Activated CD4-positive, alpha-beta T cell treated with anti-CD3 and anti-CD28 coated beads, Interleukin-2, amount 50 U/mL, for 1 hour (primary cell): ENCODE results near the gene LEO1.
"Not testable (repeated sequence)": the region's sequence is repeated elsewhere in the genome, so short reads cannot be mapped to it uniquely, and the experiment has no call there.

ENCODE experiments used
- DNase-seq: peaks from one replicate; pipeline ENCODE4 v3.0.0-alpha.2; 2020

LEO1 gene

DNA sequence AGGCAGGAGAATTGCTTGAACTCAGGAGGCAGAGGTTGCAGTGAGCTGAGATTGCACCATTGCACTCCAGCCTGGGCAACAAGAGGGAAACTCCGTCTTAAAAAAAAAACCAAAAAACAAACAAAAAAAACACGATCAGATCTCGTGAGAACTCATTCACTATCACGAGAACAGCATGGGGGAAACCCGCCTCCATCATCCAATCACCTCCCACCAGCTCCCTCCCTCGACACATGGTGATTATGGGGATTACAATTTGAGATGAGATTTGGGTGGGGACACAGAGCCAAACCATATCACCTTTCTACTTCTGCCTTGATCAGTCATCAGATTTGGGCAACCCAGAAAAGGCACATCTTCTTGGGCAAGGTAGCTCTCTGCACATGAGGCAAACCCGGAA is 31.5 kb upstream of the LEO1 start:
- not testable (repeated sequence) for DNase-seq

DNA sequence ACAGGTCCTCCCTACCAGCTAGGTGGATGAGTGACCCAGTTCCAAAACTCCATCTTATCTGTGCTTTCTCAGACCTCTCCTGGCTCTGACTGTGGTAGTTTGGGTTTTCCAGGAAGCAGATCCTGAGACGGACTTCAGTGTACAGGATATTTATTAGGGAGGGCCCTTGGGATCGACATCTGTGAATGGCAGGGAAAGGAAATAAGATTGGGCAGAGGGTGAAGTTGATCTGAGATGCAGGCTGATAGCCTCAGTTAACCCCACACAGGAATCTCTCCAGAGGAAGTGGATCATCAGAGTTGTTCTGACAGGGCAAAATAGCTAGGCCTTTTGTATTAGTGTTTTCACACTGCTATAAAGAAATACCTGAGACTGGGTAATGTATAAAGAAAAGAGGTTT is 30.8 kb upstream of the LEO1 start:
- DNase-seq, result no peak

DNA sequence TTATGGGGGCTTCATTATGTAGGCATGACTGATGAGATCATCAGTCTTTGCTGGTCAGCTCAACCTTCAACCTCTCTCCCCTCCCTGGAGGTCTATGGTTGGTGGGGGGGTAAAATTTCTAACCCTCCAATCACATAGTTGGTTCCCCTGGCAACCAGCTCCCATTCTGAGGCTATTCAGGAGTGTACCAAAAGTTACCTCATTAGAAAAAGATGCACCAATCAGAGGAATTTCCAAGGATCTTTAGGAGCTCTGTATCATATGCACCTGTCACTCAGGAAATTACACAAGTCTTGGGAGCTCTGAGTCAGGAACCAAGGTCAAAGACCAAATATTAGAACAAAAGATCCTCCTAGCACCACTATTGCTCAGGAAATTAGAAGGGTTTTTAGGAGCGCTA is 21.4 kb upstream of the LEO1 start:
- DNase-seq, result no peak

DNA sequence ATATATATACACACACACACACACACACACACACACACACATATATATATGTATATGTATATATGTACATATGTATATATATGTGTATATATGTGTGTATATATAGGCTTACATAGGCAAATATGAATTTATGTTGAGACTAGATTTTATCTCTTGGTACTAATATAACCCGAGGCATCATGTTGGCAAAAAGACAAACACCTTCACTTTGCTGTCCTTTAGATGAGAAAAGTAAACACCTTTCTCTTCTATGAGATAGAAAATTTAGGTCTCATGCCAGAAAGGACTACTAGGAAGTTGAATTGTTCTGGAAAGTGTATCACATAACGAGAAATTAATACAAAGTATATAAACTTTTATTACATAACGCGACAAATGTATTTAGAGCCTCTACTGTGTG is 19.6 kb upstream of the LEO1 start:
- no peak for DNase-seq

DNA sequence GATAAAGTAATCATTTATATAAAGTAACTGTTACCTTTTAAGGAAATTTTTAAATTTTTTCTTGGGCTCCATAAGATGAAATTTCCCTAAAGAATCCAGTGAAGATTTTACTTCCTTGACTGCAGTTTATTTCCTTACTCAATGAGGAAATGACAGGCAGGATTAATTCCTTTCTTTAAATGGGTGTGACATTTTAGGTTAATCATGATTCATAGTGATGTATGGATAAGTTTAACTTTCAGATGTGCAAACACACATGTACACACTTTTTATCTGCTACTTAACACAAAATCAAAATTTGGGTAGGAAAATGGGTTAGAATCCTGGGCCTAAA is 11.2 kb upstream of the LEO1 start:
- DNase-seq, result no peak

DNA sequence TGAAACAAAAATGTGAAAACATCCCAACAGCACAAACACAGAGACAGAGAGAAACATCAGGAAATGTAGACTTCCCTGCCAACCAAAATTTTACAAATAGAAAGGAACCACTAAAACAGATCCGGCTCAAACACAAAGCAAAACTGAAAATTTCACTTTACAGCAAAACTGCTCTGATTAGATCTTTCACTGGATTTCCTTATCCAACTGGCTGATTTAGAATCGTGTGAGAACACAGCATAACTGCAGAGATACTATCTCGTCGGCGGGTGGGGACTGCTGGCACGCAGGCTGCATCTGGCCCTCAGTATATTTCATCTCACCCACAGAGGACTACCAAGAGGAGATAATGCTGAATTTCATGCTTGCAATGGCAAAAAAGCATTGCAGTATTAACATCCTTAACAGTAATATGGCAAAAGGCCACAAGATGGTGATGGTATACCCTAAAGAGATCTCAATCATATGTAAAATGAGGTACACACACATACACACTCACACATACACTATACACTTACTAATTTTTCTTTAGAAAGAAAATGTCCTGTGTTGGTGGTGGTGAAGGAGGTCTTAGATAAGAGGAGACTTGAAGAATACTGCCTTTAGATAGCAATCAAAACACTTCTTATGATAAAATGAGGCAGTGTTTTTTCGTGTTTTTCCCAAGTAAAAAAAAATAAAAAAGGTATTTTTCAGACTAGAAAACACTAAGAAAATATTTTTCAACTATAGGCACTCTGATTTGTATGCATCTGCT is 10.6 kb upstream of the LEO1 start:
- peak; percentile 16 for DNase-seq

DNA sequence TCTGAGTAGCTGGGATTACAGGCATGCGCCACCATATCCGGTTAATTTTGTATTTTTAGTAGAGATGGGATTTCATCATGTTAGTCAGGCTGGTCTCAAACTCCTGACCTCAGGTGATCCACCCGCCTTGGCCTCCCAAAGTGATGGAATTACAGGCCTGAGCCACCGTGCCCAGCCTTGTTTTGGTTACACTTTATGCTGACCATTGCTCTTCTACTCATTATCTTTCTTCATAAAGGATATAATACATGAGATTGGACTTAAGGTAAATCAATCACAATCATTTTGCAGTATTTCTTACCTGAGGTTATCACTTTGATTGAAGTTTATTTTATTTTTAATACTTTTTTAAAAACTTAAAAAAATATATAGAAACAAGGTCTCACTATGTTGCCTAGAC is 2.2 kb upstream of the LEO1 start:
- DNase-seq, result no peak

DNA sequence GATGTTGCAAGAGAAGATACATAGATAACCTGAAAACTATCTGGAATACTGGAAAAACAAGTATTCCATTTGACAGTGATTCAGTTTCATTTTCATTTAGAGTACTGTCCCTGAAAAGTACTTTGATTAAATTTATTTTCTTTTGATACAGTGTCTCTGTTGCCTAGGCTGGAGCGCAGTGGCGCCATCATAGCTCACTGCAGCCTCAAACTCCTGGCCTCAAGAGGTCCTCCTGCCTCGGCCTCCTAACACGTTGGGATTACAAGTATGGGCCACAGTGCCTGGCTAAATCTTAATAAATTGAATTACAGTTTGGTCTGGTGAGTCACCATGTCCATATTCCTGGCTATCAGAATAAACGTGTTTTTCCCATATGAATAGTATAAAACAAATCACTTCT is 1.6 kb upstream of the LEO1 start:
- DNase-seq, result no peak

DNA sequence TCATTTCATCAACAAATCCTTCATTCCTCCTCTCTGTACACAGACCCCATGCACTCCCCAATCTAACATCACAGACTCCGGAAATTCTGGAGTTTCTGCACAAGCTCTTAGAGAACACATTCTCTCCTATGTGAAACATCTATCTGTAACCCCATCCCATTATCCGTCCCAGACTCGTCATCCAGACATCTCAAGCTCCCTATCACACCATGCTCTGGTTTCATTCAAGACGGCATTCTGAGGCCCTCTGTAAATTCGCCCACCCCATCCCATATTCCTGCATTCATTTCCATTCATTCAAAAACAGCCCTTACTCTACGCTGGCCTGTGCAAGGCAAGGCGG is 575 bp downstream of the LEO1 start:
- no peak for DNase-seq

DNA sequence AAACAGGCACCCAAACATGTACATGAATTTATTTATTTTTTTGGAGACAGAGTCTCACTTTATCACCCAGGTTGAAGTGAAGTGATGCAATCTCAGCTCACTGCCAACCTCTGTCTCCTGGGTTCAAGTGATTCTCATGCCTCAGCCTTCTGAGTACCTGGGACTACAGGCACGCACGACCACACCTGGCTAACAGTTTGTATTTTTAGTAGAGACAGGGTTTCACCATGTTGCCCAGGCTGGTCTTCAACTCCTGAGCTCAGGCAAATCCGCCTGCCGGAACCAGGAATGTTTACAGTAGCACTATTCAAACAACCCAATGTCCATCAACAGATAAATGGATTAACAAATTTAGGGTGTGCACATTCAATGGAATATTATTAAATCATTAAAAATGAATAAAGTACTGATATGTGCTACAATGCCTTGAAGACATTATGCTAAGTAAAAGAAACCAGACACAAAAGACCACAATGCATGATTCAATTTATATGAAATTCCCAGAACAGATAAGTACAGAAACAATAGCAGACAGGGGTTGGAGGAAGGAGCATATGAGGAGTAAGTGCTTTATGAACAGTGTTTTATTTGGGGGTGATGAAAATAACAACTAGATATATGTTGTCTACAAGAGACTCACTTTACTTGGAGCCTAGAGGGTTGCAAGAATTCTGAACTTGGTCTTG is 1.3 kb downstream of the LEO1 start:
- DNase-seq, result no peak

DNA sequence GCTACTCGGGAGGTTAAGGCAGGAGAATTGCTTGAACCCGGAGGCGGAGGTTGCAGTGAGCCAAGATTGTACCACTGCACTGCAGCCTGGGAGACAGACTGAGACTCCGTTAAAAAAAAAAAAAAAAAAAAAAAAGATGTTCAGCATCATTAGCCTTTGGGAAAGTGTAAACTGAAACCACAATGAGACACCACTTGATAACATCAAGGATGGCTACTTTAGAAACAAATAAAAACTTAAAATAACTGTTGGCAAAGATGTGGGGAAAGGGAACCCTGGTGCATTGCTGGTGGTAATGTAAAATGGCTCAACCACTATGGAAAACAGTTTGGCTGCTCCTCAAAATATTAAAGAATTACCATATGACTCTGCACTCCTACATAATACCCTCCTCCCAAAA is 1.9 kb downstream of the LEO1 start:
- DNase-seq, result no peak

DNA sequence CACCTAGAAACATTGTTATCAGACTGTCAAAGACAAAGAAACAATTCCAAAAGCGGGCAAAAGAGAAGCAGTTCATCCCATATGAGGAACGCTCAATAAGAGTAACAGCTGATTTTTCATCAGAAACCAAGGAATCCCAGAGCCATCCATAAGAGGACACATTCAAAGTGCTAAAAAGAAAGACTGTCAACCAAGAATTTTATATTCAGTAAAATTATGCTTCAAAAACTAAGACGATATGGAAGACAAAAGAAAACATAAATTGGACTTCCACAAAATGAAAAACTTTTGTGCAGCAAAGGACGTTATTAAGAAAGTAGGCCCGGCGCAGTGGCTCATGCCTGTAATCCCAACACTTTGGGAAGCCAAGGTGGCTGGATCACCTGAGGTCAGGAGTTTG is 4.0 kb downstream of the LEO1 start:
- no peak for DNase-seq

DNA sequence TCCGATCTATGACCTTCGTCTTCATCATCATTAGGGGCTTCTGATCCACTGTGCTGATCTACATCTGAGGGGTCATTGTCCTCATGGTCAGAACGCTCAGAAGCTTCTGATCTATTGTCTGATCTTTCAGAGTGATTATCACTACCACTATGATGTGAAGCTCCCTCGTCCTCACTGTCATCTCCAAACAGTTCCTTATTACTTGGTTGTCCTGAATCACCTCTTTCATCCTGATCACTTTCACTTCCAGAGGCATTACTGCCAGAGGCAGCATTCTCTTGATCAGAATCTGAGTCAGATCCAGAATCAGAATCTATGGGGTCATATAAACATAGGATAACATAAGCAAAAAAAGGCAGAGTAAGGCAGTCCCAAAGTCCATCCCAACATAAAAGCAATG is 5.4 kb downstream of the LEO1 start:
- DNase-seq, result no peak

DNA sequence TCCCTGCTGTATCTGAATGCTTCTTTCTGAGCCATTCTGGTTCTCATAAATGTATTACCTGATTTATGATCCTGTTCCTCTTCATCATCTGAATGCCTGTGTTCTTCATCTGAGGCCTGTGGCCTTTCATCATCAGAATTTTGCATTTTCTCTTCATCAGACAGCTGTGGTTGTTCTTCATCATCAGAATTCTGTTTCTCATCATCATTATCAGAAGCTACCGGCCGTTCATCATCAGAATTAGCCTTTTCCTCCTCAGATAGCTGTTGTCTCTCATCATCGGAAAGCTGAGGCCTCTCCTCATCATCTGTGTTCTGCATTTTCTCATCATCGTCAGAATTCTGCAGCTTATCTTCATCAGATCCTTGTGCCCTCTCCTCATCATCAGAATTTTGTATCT is 5.9 kb downstream of the LEO1 start:
- no peak for DNase-seq

DNA sequence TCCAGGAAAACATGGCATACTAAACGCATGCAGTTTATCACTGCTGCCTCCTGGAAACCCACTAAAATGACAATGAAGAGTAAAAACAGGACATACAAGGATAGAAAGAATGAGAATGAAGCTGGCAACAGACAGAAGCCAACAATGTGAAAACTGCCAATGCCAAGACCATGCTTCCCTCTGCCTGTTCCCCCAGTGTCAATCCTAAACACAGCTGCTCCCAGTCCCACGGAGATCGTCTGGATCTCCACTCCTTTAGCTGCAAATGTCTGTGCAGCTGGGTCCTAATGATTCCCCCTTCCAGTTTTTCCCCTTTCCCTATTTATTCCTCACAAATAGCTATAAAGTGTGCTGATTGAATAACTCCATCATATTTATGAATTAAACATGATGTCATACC is 16.1 kb downstream of the LEO1 start:
- DNase-seq, result no peak

DNA sequence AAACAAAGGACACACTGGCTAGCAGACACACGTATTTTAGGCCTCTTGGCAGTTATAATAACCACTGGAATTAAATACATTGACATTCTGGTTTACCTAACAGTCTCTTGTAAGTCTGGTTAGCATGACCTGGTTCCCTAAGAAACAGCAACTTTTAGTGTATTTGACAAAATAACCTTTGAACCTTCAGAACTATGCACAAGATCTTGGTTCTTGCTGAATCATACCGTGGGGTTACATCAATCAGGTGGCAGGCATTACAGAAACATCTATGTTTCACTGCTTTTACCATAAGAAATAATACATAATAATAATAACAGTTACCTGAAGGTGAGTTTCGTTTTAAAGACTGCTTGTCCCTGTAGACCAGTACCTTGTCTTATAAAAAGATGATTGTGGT is 18.8 kb downstream of the LEO1 start:
- DNase-seq, result no peak

DNA sequence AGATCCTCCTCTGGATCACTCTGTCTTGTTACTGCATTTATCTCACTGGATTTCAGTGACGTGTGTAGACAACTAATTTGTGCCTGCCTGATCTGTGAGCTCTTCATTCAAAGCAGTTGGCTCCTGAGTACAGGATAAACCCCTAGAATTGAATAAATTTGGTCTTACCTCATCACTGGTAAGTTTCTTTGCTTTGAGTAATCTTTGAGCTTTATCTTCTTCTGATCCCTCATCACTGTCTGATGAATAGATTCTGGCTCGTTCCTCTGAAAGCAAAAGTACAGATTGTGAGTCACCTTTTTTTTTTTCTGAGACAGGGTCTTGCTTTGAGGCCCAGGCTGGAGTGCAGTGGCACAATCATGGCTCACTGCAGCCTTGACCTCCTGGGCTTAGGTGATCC is 24.5 kb downstream of the LEO1 start:
- DNase-seq, result no peak

DNA sequence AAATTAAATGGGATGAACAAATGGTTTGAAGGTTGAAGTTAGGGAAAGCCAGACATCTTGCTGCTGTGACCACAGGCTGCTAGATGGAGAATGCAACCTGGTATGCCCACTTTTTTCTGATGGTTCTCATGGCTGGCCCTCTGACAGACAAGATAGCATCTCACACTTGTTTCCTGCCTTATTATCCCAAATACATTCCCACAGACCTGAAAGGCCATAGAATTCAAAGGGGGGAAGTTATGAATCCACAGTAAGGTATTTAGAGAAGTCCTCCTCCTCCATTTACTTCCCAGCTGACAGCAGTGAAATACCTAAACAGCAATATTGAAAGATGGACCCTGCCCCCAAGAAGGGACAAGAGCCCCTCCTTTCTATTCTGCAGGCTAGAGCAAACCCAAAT is 32.4 kb downstream of the LEO1 start:
- no peak for DNase-seq

DNA sequence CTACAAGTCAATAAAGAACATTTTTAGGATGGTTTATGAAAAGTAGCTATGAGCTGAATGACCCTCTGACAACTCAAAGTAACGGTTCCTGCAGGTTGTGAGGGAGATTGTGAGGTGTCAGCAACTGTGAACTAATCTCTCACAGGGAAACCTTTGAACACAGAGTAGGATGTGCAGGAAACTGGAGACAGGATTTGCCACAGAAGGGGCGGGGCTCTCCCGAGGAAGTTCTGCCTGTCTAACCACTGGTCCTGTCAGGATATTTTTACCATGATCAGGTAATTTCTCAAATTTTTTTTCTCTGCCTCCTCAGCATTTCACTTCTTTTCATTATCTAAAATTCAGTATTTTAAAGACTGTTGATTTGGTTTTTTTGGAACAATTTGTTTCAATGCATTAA is 33.3 kb downstream of the LEO1 start:
- no peak for DNase-seq

DNA sequence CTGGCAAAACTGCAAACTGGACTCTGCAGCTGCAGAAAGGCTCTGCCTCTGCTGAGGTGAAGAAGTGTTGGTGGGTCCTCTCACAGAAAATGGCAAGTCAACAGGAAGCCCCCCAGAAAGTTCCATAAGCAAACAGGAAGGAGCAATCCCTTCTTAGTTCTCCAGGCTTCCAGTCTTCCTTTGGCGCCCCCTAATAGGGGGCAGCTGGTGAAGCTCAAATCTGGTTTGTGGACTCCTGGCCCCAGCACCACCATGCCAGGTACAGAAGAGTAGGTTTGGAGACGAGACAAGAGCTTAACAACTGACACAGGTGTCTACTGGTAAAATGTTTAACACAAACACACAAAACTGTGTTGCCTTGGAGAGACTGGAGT is 35.5 kb downstream of the LEO1 start:
- DNase-seq, result no peak

DNA sequence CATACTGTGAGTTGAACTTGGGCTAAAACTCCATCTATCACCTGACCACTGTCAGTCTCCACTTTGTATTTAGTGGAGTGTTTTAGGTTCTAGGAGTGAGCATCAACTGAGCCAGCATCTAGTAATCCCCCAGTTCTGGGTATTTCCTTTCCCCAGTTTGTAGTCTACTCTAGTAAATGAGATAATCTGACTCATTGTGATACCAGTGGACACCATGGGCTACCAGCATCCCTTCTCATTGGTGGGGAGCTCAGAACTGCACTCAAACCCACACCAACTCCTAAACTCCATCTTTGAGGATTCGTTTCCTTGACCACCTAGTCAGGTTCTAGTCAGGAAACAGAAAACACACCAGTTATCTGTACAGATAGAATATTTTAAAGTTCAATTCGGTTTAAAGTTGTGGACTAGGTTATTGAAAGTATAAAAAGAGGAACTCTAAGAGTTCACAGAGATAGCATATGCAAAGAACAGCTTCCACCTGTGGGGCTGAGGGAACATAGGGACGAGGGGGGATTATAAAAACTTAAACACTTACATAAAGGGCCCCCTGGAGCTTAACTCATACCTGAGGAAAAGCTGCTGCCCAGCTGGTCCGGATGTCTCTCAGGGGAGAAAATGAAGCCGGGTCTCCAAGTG is 36.0 kb downstream of the LEO1 start:
- no peak for DNase-seq

DNA sequence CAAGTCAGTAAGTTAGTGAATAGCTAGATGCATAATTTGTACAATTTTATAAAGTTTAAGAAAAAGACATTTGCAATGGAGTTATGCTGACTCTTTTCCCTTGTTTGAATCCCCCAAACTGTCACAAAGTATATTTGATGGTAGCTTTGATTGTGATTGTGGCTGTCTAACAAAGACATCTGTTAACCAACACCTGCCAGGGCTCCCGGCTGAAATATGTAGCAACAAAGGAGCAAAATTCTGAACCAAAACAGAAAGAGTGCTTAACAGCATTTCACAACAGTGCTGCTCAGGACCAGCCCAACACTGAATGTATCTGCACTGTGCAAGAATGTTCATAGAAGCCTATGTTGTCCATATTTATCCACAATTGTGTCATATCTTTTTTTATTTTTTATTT is 39.4 kb downstream of the LEO1 start:
- no peak for DNase-seq

DNA sequence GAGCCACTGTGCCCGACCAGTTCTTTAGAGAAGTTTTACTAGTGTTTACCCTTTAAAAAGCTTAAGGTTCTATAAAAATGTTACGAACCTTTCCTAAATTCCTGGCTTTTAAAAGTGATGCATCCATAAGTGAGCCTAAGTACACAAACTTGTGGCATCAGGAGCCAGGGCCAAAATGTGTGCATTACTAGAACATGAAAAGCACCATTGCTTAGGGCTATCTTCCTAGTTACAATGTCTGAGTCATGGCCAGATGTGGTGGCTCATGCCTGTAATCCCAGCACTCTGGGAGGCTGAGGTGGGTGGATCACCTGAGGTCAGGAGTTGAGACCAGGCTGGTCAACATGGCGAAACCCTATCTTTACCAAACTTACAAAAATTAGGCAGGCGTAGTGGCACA is 39.9 kb downstream of the LEO1 start:
- no peak for DNase-seq

DNA sequence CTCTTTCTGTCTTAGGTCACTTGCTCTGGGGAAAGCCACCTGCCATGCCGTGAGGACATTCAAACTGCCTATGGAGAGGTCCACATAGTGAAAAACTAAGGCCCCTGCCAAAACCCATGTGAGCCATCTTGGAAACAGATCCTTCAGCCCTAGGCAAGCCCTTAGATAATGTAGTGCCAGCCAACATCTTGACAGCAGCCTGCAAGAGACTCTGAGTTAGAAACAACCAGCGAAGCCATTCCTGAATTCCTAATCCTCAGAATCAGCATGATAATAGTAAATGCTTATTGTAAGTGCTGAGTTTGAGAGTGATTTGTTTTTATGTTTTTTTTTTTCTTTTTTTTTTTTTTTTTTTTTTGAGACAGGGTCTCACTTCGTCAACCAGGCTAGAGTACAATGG is 40.6 kb downstream of the LEO1 start:
- no peak for DNase-seq

DNA sequence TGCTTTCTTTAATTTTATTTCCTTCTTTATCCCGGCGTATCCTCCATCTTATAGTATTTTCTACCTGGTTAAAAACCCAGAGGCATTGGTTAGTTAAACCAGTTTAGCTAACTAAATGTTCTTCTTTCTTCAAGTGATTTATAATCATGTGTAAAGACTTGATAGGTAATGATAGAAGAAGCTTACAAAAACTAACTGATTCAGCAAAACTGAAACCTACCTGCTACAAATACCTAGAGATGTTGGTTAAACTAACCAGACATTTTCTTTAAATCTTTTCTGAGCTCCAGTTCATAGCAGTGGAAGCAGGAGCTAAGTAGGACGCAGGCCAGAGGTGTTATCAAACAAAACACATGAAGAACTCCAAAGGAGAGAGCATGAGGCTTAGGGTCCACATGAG is 44.8 kb downstream of the LEO1 start:
- DNase-seq, result no peak
